Measurements from ENCODE around the gene COMTD1.

COMTD1 gene

DNA sequence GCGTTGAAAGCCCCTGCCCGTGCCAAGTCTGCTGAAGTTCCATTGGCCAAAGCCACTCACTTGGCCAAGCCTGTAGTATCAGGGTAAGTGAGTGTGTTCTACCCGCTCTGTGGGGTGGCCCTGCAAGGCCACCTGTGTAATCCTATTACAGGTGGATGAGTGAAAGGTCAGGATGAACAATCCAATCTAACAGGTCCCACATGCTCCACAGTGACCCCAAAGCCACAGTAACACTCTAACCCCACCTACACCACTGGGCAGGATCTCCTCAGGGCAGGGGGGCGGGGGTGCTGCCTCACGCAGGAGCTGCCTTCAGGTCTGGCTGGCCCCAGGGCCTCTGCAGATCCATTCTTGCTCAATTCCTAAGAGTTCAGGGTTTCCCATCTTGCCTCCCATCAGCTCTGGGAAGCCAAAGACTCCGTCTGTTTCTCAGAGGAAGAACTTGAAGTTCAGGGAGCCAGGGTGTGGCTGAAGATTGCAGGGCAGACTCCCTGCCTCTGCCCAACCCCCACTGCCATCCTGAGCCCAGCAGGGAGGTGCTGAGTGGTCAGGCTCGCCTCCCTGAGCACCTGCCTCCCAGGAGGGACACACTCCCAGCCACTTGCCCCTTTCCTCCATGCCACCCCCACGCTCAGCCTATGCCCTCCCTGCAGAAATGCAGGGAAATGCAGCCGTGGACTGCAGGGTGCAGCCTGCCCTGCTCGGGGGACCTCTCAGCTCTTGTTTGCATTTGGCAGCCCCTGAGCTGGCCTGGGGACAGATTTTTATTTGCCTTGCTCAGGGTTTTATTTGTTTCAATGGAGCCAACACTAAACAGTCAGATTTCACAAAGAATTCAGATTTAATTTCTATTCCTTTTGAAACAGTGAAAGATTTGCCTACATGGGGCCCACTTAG is 9.8 kb upstream of the COMTD1 start:
- Histone ChIP-seq H3K27me3 (ENCODE audit: control insufficient read depth, insufficient read depth, low read length) (no peaks in the 10 kb centered on the region), H2AFZ (no peak overlapping the region), H3K27ac (no peak overlapping the region), H3K36me3 (ENCODE audit: control insufficient read depth, insufficient read depth, low read length) (no peaks in the 10 kb centered on the region), H3K4me2 (ENCODE audit: low read length) (no peak overlapping the region), H3K79me2 (no peaks in the 10 kb centered on the region), H3K4me1 (no peaks in the 10 kb centered on the region), H3K4me3 (ENCODE audit: low read depth, low read length) (no peak overlapping the region), H3K9ac (no peak overlapping the region), H3K9me3 (ENCODE audit: control insufficient read depth, low read length) (no peaks in the 10 kb centered on the region)
- TF ChIP-seq CTCF (IDR thresholded peaks at IDR 0.05), result no peak

DNA sequence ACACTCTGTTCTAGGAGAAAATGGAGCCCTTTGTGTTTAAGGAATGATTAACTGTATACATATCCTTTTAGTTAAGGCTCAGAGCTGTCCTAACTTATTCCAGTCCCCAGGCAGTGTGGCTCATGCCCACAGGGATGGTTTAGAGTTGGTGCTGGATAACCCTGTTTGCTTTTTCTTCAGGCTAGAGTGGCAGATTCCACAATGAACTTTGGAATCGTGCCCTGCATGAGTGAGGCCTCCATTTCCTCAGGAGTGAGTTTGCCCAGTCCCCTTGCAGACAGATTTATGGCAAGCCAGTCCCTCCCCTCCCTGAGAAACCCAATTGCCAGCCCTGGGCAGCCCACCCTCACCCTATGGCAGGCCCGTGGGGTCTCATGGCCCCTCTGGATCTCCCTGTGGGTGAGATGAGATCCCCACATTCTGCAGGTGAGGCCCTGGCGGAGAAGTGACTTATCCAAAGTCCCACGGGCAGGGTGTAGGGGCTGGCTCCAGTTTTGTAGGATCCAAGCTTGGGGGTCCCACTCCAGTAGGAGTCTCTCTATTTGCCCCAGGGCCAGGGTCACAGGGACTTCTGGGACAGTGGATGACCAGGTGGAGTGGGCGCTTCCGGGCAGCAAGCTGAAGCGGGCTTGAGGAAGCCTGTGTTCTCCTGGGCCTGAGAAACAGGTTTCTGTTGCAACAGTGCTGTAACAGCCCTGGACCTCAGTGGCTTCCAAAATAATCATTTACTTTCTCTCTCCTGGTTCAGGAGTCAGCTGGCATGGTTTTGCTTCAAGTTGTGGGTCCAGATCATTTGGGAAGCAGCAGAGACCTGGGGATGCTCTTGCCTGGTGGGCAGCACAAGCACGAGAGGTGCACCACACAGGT is 9.0 kb upstream of the COMTD1 start:
- H3K27me3 ChIP-seq (ENCODE audit: control insufficient read depth, insufficient read depth, low read length), result no peaks in the 10 kb centered on the region
- no peaks in the 10 kb centered on the region for H3K4me1 ChIP-seq
- H2AFZ ChIP-seq, result no peak overlapping the region
- no peak overlapping the region for H3K9ac ChIP-seq
- no peak overlapping the region for H3K27ac ChIP-seq
- no peaks in the 10 kb centered on the region for H3K36me3 ChIP-seq (ENCODE audit: control insufficient read depth, insufficient read depth, low read length)
- H3K79me2 ChIP-seq, result no peaks in the 10 kb centered on the region
- no peak overlapping the region for H3K4me2 ChIP-seq (ENCODE audit: low read length)
- no peak overlapping the region for H3K4me3 ChIP-seq (ENCODE audit: low read depth, low read length)
- H3K9me3 ChIP-seq (ENCODE audit: control insufficient read depth, low read length), result no peaks in the 10 kb centered on the region
- no peak for TF ChIP-seq CTCF (IDR thresholded peaks at IDR 0.05)

DNA sequence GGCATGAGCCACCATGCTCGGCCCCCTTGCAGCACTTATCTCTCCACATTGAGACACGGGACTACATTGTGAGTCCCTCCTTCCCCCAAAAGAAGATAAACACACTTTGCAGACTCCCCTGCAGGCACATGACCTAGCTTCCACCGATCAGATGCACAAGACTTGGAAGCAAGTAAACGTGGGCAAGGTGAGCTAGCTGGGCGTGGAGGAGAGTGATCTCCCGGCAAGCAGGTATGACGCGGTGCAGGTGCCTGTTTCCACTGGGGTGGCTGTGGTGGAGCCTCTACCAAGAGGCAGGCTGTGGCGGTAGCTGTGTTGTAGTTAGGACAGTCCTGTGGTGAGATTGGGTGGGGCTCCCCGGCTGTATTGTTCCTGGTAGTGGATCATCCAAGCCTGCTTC is 7.7 kb upstream of the COMTD1 start:
- no peaks in the 10 kb centered on the region for H3K27me3 ChIP-seq (ENCODE audit: control insufficient read depth, insufficient read depth, low read length)
- no peak overlapping the region for H3K4me2 ChIP-seq (ENCODE audit: low read length)
- no peak overlapping the region for H3K27ac ChIP-seq
- H2AFZ ChIP-seq, result no peak overlapping the region
- TF ChIP-seq CTCF (IDR thresholded peaks at IDR 0.05), result no peak
- H3K9me3 ChIP-seq (ENCODE audit: control insufficient read depth, low read length), result no peaks in the 10 kb centered on the region
- no peaks in the 10 kb centered on the region for H3K79me2 ChIP-seq
- H3K4me3 ChIP-seq (ENCODE audit: low read depth, low read length), result no peak overlapping the region
- H3K36me3 ChIP-seq (ENCODE audit: control insufficient read depth, insufficient read depth, low read length), result no peaks in the 10 kb centered on the region
- H3K9ac ChIP-seq, result no peak overlapping the region
- no peaks in the 10 kb centered on the region for H3K4me1 ChIP-seq

DNA sequence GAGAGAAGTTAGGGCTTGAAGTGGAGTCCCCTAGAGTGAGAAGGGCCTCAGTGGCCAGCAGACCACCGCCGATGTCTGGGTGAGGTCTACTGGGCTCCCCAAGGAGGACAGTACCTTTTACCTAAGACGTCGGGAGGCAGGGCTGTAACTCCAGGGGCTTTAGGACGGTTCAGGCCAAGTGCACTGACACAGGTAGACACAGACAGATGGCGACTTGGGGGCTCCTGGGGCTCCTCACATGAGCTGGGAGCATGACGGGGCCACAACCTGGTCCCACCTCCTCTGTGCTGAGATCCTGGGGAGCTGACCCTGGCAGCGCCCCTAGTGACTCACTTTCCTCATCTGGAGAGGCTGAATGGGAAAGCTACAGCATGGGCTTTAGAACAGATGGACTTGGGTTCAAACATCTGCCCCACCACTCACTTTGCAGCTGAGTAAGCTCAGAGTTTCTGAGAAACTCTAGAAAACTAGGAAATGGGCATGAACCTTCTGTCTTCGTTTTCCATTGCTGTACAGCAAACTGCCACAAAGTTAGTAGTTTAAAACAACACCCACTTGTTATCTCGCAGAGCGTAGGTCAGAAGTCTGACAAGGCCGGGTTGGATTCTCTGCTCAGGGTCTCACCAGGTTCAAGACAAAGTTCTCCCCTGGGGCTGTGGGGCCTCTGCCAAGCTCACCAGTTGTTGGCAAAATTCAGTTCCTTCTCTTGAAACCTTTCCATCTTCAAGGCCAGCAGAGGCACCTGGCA is 4.7 kb upstream of the COMTD1 start:
- Histone ChIP-seq H3K27ac (no peak overlapping the region), H3K27me3 (ENCODE audit: control insufficient read depth, insufficient read depth, low read length) (no peaks in the 10 kb centered on the region), H3K9ac (no peak overlapping the region), H3K9me3 (ENCODE audit: control insufficient read depth, low read length) (no peaks in the 10 kb centered on the region), H3K79me2 (no peaks in the 10 kb centered on the region), H3K4me1 (peaks cover 3% of the 10 kb centered on the region), H3K4me3 (ENCODE audit: low read depth, low read length) (no peak overlapping the region), H2AFZ (no peak overlapping the region), H3K36me3 (ENCODE audit: control insufficient read depth, insufficient read depth, low read length) (no peaks in the 10 kb centered on the region), H3K4me2 (ENCODE audit: low read length) (no peak overlapping the region)
- no peak for TF ChIP-seq CTCF (IDR thresholded peaks at IDR 0.05)

Measured in parathyroid adenoma (tissue), 2 donors.